HS-5 (cell line): ENCODE data around the gene PUM1.

Experiments used
- DNase-seq: peaks from one replicate; pipeline ENCODE4 v3.0.0-alpha.2; 2012; ENCODE audit warnings: low read depth

The PUM1 gene

DNA sequence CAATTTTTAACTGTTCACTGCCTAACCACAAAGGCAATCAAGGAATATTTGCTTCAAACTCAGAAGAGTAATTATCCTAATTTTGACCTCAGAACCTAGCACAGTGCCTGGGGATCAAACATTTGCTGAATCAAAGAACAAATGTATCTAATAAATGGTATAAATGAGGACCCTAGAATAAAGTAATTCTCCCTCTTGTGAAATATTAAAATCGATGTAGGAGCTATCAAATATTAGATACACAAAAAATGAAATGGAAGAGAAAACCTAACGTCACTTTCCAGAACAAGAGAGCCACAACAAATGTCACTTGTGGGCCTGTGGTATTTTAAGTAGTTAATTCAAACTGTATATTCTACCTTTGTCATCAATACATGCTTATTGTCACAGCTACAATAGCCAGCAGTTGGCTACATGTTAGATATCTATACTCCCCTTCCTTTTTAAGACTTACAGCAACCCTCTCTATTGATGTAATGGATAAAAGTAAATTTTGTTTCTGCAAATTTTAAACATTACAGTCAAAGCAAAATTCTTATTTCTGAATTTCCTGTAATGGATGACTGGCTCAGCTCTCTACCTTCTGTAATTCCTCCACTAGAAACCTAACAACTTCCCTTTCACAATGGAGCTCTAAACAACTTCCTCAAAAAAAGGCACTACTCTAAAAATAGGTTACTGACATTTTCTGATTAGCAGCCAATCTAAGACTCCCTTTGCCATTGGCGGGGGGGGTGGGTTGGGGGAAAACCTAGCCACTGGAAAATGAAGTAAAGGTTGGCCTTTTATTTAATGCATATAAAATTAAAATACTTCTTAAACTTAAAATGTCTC, 37.6 kb downstream of the PUM1 start:
- DNase-seq = no peak

GRCh38 chr1:31022259-31022658, 43.3 kb downstream of the PUM1 start:
- DNase-seq = no peak

DNA sequence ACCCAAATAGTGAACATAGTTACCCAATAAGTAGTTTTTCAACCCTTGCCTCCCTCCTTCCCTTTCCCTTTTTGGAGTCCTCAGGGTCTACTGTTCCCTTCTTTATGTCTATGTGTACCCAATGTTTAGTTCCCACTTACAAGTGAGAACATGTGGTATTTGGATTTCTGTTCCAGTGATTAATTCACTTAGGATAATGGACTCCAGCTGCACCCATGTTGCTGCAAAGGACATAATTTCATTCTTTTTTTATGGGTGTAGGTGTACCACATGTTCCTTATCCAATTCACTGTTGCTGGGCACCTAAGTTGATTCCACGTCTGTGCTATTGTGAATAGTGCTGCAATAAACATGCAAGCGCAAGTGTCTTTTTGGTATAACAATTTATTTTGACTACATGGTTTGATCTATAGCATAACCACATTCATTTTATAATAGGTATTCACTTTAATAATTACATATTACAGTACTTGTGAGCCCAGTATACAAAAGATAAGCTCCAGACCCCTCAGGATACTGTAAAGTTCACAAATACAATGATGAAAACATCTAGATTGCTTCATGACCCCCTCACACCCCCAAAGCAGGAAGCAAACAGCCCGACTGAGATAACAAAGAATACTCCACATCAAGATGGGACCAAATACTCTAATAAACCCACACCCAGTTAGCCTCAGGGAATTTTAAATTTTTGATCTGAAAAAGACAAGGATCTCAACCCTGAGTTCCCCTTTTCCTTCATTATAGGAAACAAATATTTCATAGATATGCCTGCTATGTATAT, 45.3 kb downstream of the PUM1 start:
- DNase-seq = no peak

DNA sequence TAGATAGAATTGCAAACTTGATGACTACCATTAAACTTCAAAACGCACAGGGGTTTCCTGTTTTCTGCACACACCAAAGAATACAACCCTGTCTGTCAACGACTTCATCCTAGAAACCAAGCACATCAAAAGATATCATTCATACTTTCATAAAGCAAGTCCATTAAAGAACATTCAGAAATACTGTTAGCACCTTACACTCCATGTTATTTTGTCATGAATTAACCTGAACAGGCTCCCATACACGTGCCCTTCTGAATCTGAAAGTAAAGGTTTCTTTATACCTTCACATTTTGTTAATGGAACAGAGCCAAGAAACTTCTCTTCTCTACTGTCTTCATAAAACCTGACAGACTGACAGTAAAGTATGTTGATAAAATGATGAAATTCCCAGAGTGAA, 46.1 kb downstream of the PUM1 start:
- DNase-seq = no peak

- DNase-seq = no peak
Measured at GRCh38 chr1:31016868-31017267, 48.6 kb downstream of the PUM1 start.

GRCh38 chr1:31013187-31013864, 52.2 kb downstream of the PUM1 start:
- DNase-seq = no peak

DNA sequence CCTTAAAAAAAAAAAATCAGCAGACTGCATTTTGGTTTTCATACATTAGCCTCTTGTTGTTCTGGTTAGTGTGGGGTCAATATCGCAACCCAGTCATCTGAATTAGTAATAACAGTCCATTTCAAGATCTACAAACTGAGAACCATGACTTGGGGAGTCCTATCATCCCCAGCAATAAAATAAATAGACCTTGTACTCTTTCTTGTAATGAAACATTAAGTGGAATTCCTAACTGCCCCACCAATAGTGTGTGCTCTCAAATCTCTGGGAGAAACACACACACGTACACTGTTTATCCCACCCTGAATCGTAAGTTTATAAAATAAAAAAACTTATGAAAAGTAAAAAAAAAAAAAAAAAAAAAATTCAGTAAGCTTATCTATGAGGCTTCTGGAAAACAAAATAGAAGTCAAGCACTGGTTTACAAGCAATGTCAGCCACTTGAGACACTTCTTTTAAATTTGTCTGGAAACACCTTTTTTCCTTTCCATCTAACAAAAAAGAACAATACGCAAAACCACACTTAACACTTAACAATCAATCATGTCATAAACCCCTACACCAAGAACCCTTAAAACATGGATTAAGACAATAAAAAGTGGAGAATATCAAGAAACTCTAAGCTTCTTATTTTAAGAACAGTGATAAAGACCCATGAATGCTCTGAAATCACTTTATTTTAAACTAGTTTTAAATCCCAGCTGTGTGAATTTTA, 53.1 kb downstream of the PUM1 start:
- no peak for DNase-seq

DNA sequence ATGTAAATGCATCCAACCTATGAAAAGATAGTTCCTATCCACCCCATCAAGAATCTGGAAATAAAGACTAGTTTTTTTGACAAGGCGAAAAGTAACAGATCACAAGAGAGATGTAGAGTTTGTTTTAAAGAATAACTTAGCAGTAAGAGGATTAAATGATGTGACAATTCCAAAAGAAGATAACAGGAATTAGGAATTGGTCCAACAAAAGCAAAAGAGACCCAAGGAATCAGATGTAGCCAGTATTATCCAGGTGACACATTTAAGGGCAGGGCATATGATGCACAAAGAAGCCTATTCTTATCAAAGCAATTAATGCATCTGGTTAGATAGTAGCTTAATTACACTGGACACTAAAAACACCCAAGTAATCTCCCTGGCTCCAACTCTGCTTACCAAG, 53.8 kb downstream of the PUM1 start:
- no peak for DNase-seq

DNA sequence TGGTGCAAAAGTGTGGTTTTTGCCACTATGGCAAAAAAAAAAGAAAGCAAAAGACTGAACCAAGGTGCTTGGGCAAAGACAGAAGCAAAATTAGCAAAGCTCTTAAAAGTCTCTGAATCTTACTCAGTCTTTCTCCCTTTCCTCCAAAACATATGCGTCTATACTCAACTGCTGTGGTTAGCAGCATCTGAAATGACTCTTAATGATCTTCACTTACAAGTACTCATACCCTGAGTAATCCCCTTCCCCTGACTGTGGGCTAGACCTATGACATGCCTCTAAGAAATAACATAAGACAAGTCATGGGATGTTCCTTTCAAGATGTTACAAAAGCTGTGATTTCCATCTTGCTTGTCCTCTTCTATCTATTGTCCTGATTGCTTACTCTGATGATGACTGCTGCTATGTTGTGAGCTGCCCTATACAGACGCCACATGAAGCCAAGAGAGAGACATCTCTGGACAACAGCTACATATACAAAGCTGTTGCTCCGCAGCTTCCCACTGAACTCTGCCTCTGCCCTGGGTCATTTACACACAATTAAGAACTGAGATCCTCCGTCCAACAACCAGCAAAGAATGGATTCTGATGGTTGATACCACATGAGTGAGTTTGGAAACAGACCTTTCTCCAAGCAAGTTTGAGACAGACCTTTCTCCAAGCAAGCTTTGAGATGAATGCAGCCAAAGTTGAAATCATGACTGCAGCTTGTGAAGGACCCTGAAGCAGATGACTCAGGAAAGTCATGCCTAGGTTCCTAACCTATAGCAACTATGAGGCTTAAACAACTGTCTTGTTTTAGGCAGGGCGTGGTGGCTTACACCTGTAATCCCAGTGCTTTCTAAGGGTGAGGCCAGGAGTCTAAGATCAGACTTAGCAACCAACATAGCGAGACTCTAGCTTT, 55.2 kb downstream of the PUM1 start:
- peak; percentile 64 for DNase-seq

DNA sequence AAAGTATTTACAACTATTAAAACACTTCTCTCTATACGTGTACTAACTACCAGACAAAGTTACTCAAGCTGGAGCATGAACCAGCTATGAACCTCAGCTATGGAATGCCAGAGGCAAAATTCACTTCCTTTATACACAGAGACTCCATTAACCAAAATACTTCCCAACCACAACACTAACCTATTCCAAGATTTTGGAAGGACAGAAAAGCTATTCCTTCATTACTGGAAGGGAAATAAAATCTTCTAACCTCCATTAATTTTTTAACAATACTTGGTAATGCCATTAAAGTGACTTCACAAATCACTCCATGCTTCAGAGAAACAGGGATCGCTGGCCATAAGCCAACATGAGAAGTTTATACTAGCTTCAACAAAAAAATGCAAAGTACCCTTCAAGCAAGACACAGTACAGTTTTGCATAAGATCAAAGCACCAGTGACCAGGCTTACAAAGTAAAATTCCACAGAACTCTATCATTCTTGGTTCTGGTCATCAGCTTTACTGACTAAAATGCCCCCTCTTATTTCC, 58.0 kb downstream of the PUM1 start:
- DNase-seq = peak; percentile 80

DNA sequence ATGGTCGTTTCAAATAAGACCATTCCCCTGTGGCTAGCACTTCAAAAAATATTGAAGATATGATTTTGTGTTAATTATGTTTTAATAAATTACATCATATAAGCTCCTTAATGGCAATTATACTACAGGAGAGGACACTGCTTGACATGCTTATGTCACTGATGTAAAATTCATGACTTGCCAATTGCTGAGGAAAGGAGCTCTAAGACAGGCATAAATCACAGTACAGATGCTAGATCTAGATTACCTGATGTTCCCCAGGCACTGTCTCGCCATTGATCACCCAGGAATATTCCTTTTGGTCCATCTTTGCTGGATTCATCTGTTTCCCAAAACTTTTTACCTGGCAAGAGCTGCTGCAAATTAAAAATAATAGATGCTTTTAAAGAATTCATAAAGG, 58.8 kb downstream of the PUM1 start:
- no peak for DNase-seq

DNA sequence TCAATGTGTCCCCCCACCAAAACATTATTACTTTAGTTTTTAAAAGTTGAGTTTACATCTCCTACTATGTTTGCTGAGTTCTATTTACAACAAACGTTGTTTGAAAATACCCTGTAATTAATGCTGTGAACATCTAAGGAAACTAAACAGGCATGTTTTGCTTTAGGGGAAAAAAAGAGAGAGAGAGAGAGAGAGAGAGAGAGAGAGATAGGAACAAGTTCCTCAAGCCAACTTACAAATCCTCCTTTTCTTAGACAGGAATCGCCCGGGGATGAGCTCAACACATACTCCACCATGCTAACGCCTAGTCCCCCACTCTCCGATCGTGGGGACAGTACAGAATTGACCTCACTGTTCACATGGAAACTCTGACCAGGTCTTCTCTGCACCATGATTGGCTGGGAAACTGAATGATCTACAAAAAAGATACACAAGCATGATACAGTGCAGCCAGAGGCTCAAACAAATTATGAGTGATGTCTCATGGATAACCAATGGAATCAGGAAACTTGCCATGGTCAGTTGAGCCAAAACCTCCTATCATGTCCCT, 59.8 kb downstream of the PUM1 start:
- no peak for DNase-seq

- DNase-seq = no peak
Measured at GRCh38 chr1:31005198-31005597, 60.3 kb downstream of the PUM1 start.

DNA sequence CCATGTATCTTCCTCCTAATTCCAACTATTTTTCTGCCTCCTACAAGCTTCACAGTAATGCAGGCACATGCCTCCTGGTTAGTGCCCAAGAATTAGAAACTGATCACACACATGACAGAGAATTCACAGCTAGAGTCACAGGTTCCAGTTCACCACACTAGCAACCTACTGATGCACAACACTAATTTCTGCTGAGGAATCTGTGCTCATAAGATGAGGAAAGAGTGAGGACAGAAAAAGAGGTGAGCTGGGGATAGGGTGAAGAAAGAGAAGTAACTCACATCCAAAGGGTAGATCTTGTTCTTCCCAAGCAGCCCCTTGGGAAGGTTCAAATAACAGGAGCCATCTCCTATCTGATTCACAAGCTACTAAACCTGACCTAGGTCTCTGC, 61.3 kb downstream of the PUM1 start:
- DNase-seq = no peak

GRCh38 chr1:31003613-31004230, 61.8 kb downstream of the PUM1 start:
- DNase-seq = no peak

DNA sequence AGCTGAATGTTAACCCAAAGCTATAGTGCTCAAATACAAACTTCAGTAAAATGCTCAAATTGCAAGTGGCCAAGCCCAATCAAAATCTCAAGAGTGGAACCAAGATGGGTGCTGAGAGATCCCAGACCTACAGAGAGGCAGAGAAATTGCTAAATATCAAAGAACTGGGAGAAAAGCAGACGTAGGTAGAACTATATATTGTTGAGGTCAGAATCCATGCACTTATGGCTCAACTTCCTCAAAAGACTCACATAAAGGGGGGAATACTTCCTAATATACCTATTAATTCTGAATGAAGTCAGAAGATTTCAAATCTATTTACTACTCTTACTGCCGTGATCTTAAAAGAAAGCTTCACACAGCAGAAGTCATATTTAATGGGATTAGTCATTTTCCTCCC, 65.2 kb downstream of the PUM1 start:
- no peak for DNase-seq

- no peak for DNase-seq
Measured at GRCh38 chr1:30998887-30999286, 66.6 kb downstream of the PUM1 start.

GRCh38 chr1:30998171-30998570, 67.3 kb downstream of the PUM1 start:
- no peak for DNase-seq

- DNase-seq = no peak
Measured at GRCh38 chr1:30997463-30998057, 68.0 kb downstream of the PUM1 start.
